Large intestine (tissue), 3 donors: ENCODE measurements around the gene KIF25. TPM values are rescaled to one million over a fixed set of nuclear protein-coding genes. Genes with fewer than 3 reads are reported as not detected.

Experiments
- DNase-seq, 2 donors: peaks; one replicate each; pipeline versions ENCODE4 v3.0.0 to v3.0.0-alpha.2; 2013
- H3K27ac ChIP-seq: one replicate; pipeline ENCODE4 v1.5.1; 2013; ENCODE audit warnings: low read length
- H3K27me3 ChIP-seq: 2 replicates; pipeline ENCODE4 v1.6.1; 2013; ENCODE audit warnings: low read length; ENCODE audit not compliant: control insufficient read depth, insufficient read depth
- H3K36me3 ChIP-seq: 2 replicates; pipeline ENCODE4 v1.6.1; 2013; ENCODE audit warnings: low read length; ENCODE audit not compliant: control insufficient read depth, insufficient read depth
- H3K4me1 ChIP-seq: one replicate; pipeline ENCODE4 v1.6.1; 2013; ENCODE audit warnings: low read length; ENCODE audit not compliant: control insufficient read depth, insufficient read depth
- H3K4me3 ChIP-seq: one replicate; pipeline ENCODE4 v1.5.1; 2013; ENCODE audit warnings: low read length
- H3K9me3 ChIP-seq: one replicate; pipeline ENCODE4 v1.6.1; 2013; ENCODE audit warnings: mild to moderate bottlenecking, low read depth, low read length, moderate library complexity; ENCODE audit not compliant: control insufficient read depth
- WGBS: methylation state at CpG from one replicate; pipeline ENCODE4 v1.1.5; 2013; ENCODE audit warnings: low lambda C conversion rate; ENCODE audit not compliant: insufficient coverage; 5-methylcytosine and 5-hydroxymethylcytosine counted together
- polyA plus RNA-seq: library from polyadenylated mRNA; unstranded; fragments of 120-200 nt; gene quantifications from one replicate; pipeline ENCODE4 v1.2.1, GENCODE V29; 2013

The KIF25 gene
- polyA plus RNA-seq, 1 donor, result 0.82 TPM

- H3K27me3 ChIP-seq, result no peaks in the 10 kb centered on the region
- peaks cover 21% of the 10 kb centered on the region for H3K9me3 ChIP-seq
- WGBS, result 71% methylated on average over 1 of the region's 18 CpGs
- no peak for DNase-seq
- no peaks in the 10 kb centered on the region for H3K36me3 ChIP-seq
- no peak overlapping the region for H3K27ac ChIP-seq
- no peaks in the 10 kb centered on the region for H3K4me1 ChIP-seq
- no peak overlapping the region for H3K4me3 ChIP-seq
These were observed 19.5 kb downstream of the KIF25 start for GRCh38 chr6:168016721-168017525.

- H3K27ac ChIP-seq, result no peak overlapping the region
- no peaks in the 10 kb centered on the region for H3K36me3 ChIP-seq
These were observed 20.2 kb downstream of the KIF25 start for GRCh38 chr6:168017629-168018028.

GRCh38 chr6:168018664-168019063 is 21.2 kb downstream of the KIF25 start:
- no peak overlapping the region for H3K4me3 ChIP-seq
- H3K36me3 ChIP-seq, result no peaks in the 10 kb centered on the region
- peaks cover 11% of the 10 kb centered on the region for H3K9me3 ChIP-seq
- no peak for DNase-seq
- H3K4me1 ChIP-seq, result no peaks in the 10 kb centered on the region
- no peaks in the 10 kb centered on the region for H3K27me3 ChIP-seq
- H3K27ac ChIP-seq, result no peak overlapping the region
- WGBS, result 100% methylated on average over 1 of the region's 15 CpGs

More at GRCh38 chr6:168017629-168018028, 20.2 kb downstream of the KIF25 start:
- H3K4me3 ChIP-seq, result no peak overlapping the region
- peaks cover 14% of the 10 kb centered on the region for H3K9me3 ChIP-seq
- no peaks in the 10 kb centered on the region for H3K4me1 ChIP-seq
- WGBS, result 63% methylated on average over 5 of the region's 11 CpGs
- H3K27me3 ChIP-seq, result no peaks in the 10 kb centered on the region
- DNase-seq, result peak in 1 of 2 donors; percentile 13

GRCh38 chr6:168020242-168020641 is 22.8 kb downstream of the KIF25 start:
- DNase-seq, result no peak
- no peaks in the 10 kb centered on the region for H3K36me3 ChIP-seq
- H3K4me1 ChIP-seq, result peaks cover 8% of the 10 kb centered on the region
- 92% methylated on average over 4 of the region's 8 CpGs for WGBS
- H3K27me3 ChIP-seq, result no peaks in the 10 kb centered on the region
- H3K4me3 ChIP-seq, result no peak overlapping the region
- no peak overlapping the region for H3K27ac ChIP-seq
- H3K9me3 ChIP-seq, result peaks cover 11% of the 10 kb centered on the region

- no peaks in the 10 kb centered on the region for H3K36me3 ChIP-seq
- no peak overlapping the region for H3K4me3 ChIP-seq
- 56% methylated on average over 3 of the region's 5 CpGs for WGBS
- no peak overlapping the region for H3K27ac ChIP-seq
- H3K4me1 ChIP-seq, result peaks cover 8% of the 10 kb centered on the region
- peaks cover 4% of the 10 kb centered on the region for H3K9me3 ChIP-seq
- DNase-seq, result no peak
- H3K27me3 ChIP-seq, result no peaks in the 10 kb centered on the region
These were observed 24.1 kb downstream of the KIF25 start for GRCh38 chr6:168021581-168021980.

GRCh38 chr6:168022488-168023321 is 25.2 kb downstream of the KIF25 start:
- H3K36me3 ChIP-seq, result no peaks in the 10 kb centered on the region
- H3K4me3 ChIP-seq, result no peak overlapping the region
- H3K27me3 ChIP-seq, result no peaks in the 10 kb centered on the region
- no peak overlapping the region for H3K27ac ChIP-seq
- peaks cover 5% of the 10 kb centered on the region for H3K9me3 ChIP-seq
- 100% methylated on average over 1 of the region's 7 CpGs for WGBS
- DNase-seq, result no peak
- peaks cover 8% of the 10 kb centered on the region for H3K4me1 ChIP-seq

- Histone ChIP-seq H3K4me1 (peaks cover 8% of the 10 kb centered on the region), H3K27me3 (no peaks in the 10 kb centered on the region), H3K27ac (no peak overlapping the region), H3K4me3 (no peak overlapping the region), H3K9me3 (peaks cover 3% of the 10 kb centered on the region), H3K36me3 (no peaks in the 10 kb centered on the region)
- no CpG with 5 or more reads among the region's 18 CpGs for WGBS
- no peak for DNase-seq
These were observed 27.6 kb downstream of the KIF25 start for GRCh38 chr6:168024951-168025510.

- Histone ChIP-seq H3K36me3 (no peaks in the 10 kb centered on the region), H3K27ac (no peak overlapping the region), H3K9me3 (peaks cover 3% of the 10 kb centered on the region), H3K27me3 (no peaks in the 10 kb centered on the region), H3K4me3 (no peak overlapping the region), H3K4me1 (peaks cover 8% of the 10 kb centered on the region)
- no peak for DNase-seq
- WGBS, result 84% methylated on average over 2 of the region's 20 CpGs
These were observed 28.6 kb downstream of the KIF25 start for GRCh38 chr6:168025831-168026710.

GRCh38 chr6:168026925-168027324 is 29.5 kb downstream of the KIF25 start:
- H3K27ac ChIP-seq, result no peak overlapping the region
- WGBS, result 100% methylated on average over 1 of the region's 9 CpGs
- no peaks in the 10 kb centered on the region for H3K36me3 ChIP-seq
- H3K9me3 ChIP-seq, result peaks cover 3% of the 10 kb centered on the region
- no peak for DNase-seq
- no peaks in the 10 kb centered on the region for H3K27me3 ChIP-seq
- H3K4me1 ChIP-seq, result peaks cover 8% of the 10 kb centered on the region
- no peak overlapping the region for H3K4me3 ChIP-seq
